ENCODE measurements around the gene KLK10.
"Not testable (repeated sequence)": the region's sequence is repeated elsewhere in the genome, so short reads cannot be mapped to it uniquely, and the experiment has no call there.

The KLK10 gene

GRCh38 chr19:50998061-50998460, 21.4 kb downstream of the KLK10 start:
- DNase-seq (ENCODE audit: low read depth): no peak
- no peak for TF ChIP-seq CTCF (conservative IDR thresholded peaks at IDR 0.05; ENCODE audit: low read length)
- H3K4me3 ChIP-seq (ENCODE audit: low read length): no peak overlapping the region

- DNase-seq (ENCODE audit: low read depth): no peak
- no peak for TF ChIP-seq CTCF (conservative IDR thresholded peaks at IDR 0.05; ENCODE audit: low read length)
- H3K4me3 ChIP-seq (ENCODE audit: low read length): no peak overlapping the region
These were observed 25.4 kb downstream of the KLK10 start for GRCh38 chr19:50994129-50994528.

- DNase-seq (ENCODE audit: low read depth): no peak
- H3K4me3 ChIP-seq (ENCODE audit: low read length): no peak overlapping the region
- TF ChIP-seq CTCF (conservative IDR thresholded peaks at IDR 0.05; ENCODE audit: low read length): no peak
These were observed 26.9 kb downstream of the KLK10 start for GRCh38 chr19:50992666-50993035.

- not testable (repeated sequence) for DNase-seq (ENCODE audit: low read depth); H3K4me3 ChIP-seq (ENCODE audit: low read length)
These were observed 35.1 kb downstream of the KLK10 start for GRCh38 chr19:50984416-50984815.

- DNase-seq (ENCODE audit: low read depth): no peak
- no peak within 1 kb of the TSS for H3K4me3 ChIP-seq (ENCODE audit: low read length)
- no peak for TF ChIP-seq CTCF (conservative IDR thresholded peaks at IDR 0.05; ENCODE audit: low read length)
These were observed 35.8 kb downstream of the KLK10 start, which contains the start of gene KLK7 for GRCh38 chr19:50983625-50984292. TSS of gene KLK7 (minus strand) at chr19:50983917. CDS start at chr19:50982399, 1,518 bp downstream.

GRCh38 chr19:50982186-50982585, 37.3 kb downstream of the KLK10 start:
- no peak for TF ChIP-seq CTCF (conservative IDR thresholded peaks at IDR 0.05; ENCODE audit: low read length)
- no peak overlapping the region for H3K4me3 ChIP-seq (ENCODE audit: low read length)
- no peak for DNase-seq (ENCODE audit: low read depth)

GRCh38 chr19:50981587-50982146, 37.8 kb downstream of the KLK10 start:
- no peak for TF ChIP-seq CTCF (conservative IDR thresholded peaks at IDR 0.05; ENCODE audit: low read length)
- H3K4me3 ChIP-seq (ENCODE audit: low read length): no peak overlapping the region
- no peak for DNase-seq (ENCODE audit: low read depth)
